ENCODE measurements around the gene NR5A1.

The NR5A1 gene

DNA sequence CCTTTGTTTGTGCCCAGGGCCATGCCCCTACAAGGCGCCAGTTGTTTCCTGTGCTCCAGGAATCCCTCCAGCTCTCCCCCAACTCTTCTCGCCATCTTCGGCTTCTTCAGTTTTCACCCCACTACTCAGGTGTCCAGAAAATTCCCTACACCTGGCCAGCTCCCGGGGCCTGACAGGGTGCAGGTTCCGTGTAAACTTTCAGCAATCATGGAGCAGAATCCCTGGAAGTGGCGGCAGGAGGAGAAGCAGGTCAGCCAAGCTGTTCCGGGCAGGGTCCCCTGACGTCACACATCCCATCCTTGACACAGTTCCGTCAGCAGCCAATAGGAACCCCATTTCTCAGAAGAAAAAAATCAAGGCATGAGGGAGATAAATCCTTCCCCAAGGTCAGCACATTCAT, 69.1 kb downstream of the NR5A1 start:
- no peak for DNase-seq
- TF ChIP-seq GATA1 (IDR thresholded peaks at IDR 0.05; ENCODE audit: low read depth, low read length) = no peak

DNA sequence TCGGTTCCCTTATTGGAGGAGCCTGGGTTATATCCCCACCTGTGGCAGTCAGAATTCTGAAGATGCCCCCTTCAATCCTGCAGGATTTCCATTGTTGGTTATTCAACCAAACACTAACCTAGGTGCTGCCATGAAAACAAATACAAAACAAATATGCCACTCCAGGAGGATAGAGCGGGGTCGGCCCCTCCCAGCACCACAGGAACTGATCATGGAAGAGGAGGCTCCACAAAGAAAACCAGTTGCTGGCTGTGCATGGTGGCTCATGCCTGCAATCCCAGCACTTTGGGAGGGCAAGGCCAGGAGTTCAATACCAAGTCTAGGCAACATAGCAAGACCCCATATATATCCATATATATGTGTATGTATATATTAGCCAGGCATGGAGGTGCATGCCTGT, 70.1 kb downstream of the NR5A1 start:
- TF ChIP-seq POLR2A (IDR thresholded peaks at IDR 0.05; ENCODE audit: low read length) (no peak), GATA1 (IDR thresholded peaks at IDR 0.05; ENCODE audit: low read depth, low read length) (no peak)
- no peak for DNase-seq

DNA sequence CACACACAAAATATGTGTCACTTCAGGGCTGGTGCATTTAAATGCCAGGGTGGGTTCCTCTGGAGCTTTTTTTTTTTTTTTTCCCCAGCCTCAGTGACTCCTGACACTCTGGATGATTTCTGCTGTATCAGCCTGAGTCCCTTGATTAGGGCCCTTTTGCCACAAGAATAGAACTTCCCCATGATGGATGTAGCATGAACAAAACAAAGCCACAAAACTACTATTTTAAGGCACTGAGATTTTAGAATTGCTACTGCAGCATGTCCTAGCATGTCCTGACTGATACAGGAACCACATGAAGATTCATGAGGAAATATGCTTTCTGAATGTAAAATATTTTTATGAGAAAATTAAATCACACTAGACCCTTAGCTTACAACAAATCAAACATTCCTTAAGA, 70.9 kb downstream of the NR5A1 start:
- TF ChIP-seq GATA1 (IDR thresholded peaks at IDR 0.05; ENCODE audit: low read depth, low read length) (no peak), POLR2A (IDR thresholded peaks at IDR 0.05; ENCODE audit: low read length) (no peak)
- DNase-seq = no peak

All from erythroblast (primary cell).